HG02610 (cell line): ENCODE measurements around the gene AOPEP.

Experiments
- ATAC-seq: cut with Tn5 transposase; IDR thresholded peaks from one replicate; pipeline ENCODE4 v1.9.1; 2021; ENCODE audit warnings: mild to moderate bottlenecking, moderate library complexity; ENCODE audit not compliant: unreplicated experiment

Gene AOPEP

GRCh38 chr9:95104581-95104960 is 378.1 kb downstream of the AOPEP start:
- no peak for ATAC-seq

DNA sequence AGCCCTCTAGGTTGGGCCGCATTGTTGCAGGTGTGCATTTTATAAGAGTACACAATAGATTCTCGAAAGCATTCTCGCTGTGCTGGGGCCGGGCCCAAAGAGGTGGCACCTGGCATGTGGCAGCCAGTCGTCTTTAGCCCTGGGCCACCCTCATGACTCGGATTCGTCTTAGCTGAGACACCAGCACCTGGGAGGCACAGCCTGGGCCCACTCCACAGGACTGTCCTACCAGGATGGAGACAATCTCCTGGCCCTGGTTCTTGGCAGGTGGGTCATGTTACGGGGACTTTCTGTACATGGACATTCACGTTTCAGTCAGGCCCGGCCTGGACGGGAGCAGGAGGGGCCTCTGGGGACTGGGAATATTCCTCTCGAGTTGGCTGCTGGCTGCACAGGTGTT is 378.5 kb downstream of the AOPEP start:
- ATAC-seq, result no peak

DNA sequence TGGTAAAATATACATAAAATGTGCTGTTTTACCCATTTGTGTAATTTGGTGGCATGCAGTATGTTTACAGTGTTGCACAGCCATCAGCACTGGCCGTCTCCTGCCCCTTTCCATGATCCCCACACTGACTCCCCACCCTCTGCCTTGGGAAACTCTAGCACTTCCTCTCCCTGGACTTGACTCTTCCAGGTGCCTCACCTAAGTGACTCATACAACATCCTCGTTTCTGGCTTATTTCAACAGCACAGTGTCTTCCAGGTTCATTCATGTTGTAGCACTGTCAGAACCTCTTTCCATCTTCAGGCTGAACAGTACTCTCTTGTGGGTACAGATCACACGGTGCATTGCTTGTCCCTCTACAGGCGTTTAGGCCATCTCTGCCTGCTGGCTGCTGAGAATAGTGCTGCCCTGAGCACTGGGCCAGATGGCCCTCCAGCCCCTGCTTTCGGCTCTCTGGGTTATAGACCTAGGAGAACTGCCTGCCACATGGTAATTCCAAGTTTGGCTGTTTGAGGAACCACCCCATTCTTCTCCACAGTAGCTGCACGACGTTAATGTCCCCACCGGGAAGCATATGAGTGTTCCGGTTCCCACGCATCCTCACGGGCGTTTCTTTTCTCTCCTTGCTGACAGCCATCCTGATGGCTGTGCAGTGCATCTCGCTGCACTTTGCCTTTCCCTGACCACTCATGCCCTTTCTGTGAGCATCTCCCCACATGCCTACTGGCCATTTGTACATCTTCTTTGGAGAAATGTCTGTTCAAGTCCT is 379.2 kb downstream of the AOPEP start:
- ATAC-seq, result no peak

DNA sequence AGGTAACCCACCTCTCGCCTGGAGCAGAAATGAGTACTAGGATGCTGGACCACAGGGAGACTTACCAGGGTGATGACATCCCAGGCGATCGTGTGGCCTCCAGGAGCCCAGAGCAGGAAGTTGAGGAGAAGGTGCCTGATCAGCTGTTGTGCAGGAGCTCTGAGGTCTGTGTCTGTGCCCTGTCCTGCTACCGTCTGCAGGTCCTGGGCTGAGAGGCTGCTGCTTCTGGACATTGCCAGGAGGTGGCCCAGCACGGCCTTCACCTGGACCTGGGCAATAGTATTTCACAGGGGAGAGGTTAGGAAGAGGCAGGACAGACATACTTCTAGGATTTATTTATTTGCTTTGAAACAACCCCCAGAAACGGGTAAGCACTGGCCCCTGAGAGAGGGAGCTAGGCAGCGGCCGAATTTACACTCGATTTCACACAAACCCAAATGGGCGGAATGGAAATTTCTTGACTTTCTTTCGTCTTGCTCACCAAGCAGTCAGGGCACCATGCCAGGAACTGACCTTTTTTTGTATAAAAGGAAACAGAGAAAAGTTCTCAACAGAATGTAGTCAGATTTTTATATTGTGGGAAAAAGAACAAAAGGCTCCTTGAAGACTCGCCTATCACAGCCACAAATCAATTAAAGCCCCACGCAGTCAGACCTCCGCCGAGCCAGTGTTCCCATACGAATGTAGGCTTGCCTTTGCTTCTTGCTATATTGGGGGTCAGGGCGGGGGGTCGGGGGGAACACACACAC is 380.7 kb downstream of the AOPEP start:
- no peak for ATAC-seq

DNA sequence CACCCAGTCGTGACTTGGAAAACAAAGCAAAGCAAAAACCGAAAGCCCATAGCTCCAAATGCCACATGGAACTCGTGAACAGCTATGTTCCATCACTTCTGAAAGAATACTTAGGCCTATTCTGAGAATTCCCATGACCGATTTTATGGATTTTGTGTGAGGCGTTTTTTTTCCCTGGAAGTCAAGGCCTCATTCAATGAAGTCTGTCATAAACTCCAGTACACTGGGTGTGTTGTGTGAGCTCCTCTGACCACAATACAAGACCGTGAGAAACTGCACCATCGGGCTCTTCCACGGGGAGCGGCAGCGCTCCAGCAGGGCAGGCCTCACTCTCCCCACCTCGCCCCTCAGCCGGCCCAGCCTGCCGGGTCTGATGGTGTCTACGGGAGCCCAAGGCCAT is 381.5 kb downstream of the AOPEP start:
- ATAC-seq, result no peak

GRCh38 chr9:95108777-95109176 is 382.3 kb downstream of the AOPEP start:
- no peak for ATAC-seq

- no peak for ATAC-seq
These were observed 383.0 kb downstream of the AOPEP start for GRCh38 chr9:95109456-95109855.

DNA sequence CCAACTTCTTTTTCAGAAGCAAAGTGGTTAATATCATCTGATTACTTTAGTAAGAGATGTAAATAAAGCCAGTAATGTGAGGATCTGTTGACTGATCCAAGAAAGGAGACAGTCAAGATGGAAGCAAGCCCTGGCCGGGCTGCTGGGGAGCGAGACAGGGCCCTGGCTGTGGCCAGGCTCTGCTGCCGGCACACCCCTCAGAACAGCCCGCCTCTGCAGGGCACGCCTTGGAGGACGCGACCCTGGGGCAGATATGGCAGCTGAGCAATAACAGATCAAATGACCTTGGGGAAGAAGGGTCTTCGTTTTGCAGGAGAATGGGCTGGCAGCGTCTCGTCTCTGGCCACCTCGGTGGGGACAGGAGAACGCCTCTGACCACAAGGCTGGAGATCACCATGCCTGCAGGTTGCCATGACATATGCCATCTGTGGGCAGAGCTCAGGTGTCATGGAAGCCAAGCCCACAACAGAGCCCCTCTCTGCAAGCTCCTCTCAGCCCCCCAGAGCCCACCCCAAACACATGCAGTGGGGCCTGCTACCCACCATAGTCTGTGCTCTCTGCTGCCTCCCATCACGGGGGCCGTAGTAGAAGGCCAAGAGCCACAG is 384.5 kb downstream of the AOPEP start:
- ATAC-seq, result no peak

GRCh38 chr9:95111716-95112115 is 385.2 kb downstream of the AOPEP start:
- no peak for ATAC-seq

DNA sequence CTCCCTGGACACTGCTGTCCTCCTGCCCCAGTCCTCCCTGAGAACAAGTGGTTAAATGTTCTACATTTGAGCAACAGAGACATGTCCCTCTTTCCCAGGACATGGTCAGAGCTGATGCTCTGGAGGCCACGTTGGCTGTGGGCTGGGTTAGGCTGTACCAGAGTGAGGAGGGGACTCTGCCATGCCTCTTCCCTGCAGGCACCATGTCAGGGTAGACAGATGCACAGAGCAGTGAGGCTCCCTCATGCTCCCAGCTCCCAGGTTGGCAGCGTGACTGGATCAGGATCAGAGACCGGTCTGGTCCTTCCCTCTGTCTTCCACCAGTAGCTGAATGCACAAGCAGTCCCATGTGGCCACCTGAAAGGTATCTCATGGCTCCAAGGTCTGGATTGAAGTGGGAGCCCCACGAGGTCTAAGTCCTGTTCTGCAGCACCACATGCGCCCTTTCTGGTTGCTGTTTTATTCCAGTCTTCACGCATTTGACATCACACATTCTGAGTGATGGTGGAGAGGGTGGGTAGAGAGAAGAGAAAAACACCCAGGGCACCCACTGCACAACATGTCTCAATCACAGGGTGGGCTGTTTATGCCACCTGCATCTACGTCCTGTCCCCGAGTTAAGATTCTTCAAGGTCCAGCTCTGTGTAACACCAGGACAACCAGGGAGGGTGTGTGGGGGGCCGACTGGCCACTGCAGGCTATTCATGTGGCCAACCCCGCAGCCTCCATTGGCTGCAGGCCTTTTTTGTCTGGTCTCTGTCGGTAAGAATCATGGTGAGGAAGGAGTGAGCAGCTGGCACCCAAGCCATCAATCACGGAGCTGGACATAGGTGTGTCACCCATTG is 386.2 kb downstream of the AOPEP start:
- ATAC-seq, result no peak

DNA sequence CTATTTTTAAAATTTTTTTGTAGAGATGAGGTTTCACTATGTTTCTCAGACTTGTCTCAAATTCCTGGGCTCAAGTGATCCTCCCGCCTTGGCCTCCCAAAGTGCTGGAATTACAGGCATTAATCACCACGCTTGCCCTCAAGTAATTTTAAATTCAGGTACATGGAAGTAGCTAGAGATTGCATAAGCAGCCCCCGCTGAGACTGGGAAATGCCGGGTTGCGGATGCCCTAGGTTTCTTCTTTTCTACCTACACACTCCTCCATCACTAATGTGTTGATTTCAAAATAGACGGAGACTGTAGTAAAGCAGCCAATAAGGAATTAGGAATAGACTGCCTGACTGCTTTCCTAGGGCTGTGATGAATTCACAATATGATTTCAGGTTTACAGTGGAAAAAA is 388.6 kb downstream of the AOPEP start:
- no peak for ATAC-seq

DNA sequence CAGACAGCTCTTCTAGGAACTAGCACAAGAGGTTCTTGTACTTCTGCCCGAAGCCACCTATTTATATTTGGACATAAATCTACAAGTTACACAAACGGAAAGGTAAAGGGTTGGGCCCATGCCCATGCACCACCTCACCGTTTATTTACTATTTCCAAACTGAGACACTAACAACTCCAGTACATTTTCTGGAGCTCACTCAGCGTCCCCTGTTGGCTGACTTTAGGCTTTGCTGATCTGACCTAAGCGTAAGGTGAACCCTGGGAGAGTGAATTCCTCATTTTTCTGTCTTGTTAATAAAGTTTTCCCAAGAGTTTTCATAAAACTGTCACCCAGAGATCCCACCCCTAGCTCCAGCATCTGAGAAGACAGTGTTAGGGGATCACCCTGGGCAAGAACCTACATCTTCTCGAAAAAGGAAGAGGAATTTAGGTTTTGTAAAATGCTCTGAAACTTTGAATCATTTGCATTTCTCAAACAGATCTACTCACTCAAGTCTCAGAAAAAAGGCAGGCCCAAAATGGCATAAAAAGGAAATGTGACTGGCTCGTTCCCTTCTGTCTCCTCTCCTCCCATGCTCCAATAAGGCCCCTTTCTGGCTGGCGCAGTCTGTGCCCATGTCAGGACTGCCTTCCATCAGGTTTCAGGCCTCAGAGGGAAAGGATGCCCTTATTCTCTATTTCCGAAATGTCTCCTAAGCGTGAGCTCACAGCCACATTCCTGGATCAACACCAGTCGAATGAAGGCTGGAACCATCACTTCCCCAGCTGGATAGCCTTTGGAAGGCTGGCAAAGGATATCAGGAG is 389.7 kb downstream of the AOPEP start:
- no peak for ATAC-seq

GRCh38 chr9:95116808-95117204 is 390.3 kb downstream of the AOPEP start:
- ATAC-seq, result no peak

DNA sequence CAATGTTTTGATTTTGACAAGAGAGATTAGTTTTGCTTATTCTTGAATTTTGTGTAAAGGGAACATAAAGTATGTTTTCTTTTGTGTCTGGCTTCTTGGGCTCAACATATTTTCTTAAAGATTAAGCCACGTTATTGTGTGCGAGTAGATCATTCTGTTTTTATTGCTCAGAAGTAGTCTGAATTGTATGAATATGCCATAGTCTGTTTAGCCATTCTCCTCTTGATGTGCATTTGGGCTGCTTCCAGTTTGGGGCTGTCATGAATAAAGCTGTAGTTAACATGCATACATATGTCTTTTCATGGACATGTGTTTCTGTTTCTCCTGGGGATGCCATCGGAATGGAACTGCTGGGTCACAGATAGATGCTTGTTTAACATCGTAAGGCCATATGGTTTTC is 392.1 kb downstream of the AOPEP start:
- ATAC-seq, result no peak

- ATAC-seq, result no peak
These were observed 394.4 kb downstream of the AOPEP start for GRCh38 chr9:95120781-95121370.

GRCh38 chr9:95124582-95125367 is 398.3 kb downstream of the AOPEP start:
- ATAC-seq, result no peak

DNA sequence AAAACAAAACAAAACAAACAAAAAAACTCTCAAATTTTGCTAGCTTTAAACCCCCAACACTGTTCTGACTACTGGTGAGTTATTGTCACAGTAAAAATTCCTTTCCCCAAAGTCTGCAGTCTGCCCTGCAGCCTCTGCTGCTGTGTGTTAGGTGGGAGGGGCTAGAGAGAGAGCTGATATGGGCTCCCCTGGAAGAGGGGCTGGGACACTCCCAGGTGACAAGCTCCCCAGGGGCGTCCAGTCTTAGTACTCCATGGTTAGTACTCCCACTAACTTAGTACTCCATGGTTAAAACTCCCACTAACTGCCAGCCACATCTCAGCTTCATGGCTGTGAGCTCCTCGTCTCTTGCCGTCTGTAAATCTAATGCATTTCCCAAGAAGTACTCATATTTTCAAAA is 399.2 kb downstream of the AOPEP start:
- ATAC-seq, result no peak

DNA sequence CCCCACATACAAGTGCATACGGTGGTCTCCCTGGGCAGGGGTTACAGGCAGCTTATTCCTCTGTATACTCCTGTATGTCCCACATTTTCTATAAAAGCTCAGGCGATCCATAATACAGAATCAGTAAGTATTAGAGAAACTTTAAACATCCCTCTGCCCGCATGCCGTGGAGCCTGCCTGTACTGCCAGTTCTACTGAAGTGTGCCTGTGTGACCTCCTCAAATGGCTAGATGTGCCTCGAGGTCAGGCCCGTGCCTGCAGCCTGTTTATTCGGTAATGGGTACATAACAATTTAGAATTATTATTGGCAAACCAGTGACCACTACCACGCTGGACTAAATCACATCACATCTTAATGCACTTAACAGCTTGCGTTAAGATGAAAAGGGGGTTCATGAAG is 400.2 kb downstream of the AOPEP start:
- no peak for ATAC-seq
